PFSK-1 (cell line): ENCODE measurements around the gene TOX3. TPM values are rescaled to one million over a fixed set of nuclear protein-coding genes. Genes with fewer than 3 reads are reported as not detected.

Experiments used
- FOXP2 ChIP-seq: optimal IDR thresholded peaks from 2 replicates; pipeline ENCODE3; 2011; ENCODE audit warnings: borderline replicate concordance, control low read depth, inconsistent platforms; ENCODE audit not compliant: insufficient read depth; ENCODE audit errors: extremely low read length, extremely low read depth
- POLR2AphosphoS5 ChIP-seq: IDR thresholded peaks from 2 replicates; pipeline ENCODE4 v1.6.1; 2012; ENCODE audit warnings: low read depth, mild to moderate bottlenecking, control low read depth, low read length, moderate library complexity
- SIN3A ChIP-seq: IDR thresholded peaks from 2 replicates; pipeline ENCODE4 v1.6.1; 2012; ENCODE audit warnings: mild to moderate bottlenecking, low read length, moderate library complexity, borderline replicate concordance; ENCODE audit not compliant: insufficient read depth
- TAF1 ChIP-seq: IDR thresholded peaks from 2 replicates; pipeline ENCODE4 v1.6.1; 2012; ENCODE audit warnings: low read length, control low read depth, borderline replicate concordance; ENCODE audit not compliant: insufficient read depth
- polyA plus RNA-seq: library from polyadenylated mRNA; unstranded; fragments of >200 nt; gene quantifications from one replicate; pipeline ENCODE4 v1.2.1, GENCODE V29; 2012; ENCODE audit warnings: low read depth, missing spikeins; ENCODE audit not compliant: insufficient read length
- TF ChIP-seq, protein P1 (sequence below), 2 experiments: IDR thresholded peaks; 2 replicates each; pipeline versions ENCODE4 v1.6.1 to v1.8.0; 2011 to 2012; ENCODE audit warnings: low read depth in 2 of 2, low read length in 2 of 2, control low read depth in 1 of 2, inconsistent platforms in 1 of 2, mild to moderate bottlenecking in 1 of 2, moderate library complexity in 1 of 2; ENCODE audit not compliant: insufficient read depth in 1 of 2

The TOX3 gene
- polyA plus RNA-seq = 28.3 TPM

DNA sequence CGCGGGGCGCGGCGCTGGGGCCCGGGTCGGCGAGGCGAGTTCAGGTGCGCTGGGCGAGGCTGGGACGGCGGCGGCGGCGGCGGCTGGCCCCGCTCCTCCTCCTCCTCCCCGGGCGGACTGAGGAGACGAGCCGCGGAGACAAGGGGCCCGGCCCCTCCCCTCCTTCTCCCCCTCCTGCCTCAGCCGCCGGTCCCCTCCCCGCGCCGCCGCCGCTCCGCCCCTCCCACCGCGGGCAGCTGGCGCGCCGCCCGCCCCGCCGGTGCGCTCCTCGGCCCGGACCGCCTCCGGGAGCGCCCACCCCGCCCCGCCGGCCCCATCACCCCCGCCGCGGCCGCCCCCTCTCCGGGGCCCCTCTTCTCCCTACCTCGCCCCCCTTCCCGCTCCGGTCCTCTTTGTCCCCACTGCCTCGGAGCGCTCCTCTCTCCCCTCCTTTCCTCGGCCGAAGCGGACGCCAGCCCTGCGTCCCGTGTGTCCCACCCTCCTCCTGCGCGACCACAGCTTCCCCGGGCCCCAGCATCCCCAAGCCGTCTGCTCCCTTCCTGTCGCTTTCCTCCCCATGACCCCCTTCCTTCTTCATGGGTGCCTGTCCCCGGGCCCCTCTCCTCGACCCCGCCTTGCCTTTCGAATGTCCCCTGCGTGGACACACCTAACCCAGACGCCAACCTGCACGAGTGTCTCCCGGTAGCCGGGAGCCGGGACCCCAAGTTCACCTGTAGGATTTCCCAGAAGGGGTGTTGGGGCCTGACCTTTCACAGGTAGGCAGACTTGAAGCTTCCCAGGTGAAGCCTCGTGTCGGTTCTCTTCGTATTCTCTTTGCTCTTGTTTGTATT is at the start of gene TOX3:
Gene TOX3, minus strand, starts transcription at position 140 of the 830 bp plus-strand sequence. CDS start 420 bp downstream, outside the sequence.
- TF ChIP-seq POLR2AphosphoS5 = no peak
- TF ChIP-seq, protein P1, sequence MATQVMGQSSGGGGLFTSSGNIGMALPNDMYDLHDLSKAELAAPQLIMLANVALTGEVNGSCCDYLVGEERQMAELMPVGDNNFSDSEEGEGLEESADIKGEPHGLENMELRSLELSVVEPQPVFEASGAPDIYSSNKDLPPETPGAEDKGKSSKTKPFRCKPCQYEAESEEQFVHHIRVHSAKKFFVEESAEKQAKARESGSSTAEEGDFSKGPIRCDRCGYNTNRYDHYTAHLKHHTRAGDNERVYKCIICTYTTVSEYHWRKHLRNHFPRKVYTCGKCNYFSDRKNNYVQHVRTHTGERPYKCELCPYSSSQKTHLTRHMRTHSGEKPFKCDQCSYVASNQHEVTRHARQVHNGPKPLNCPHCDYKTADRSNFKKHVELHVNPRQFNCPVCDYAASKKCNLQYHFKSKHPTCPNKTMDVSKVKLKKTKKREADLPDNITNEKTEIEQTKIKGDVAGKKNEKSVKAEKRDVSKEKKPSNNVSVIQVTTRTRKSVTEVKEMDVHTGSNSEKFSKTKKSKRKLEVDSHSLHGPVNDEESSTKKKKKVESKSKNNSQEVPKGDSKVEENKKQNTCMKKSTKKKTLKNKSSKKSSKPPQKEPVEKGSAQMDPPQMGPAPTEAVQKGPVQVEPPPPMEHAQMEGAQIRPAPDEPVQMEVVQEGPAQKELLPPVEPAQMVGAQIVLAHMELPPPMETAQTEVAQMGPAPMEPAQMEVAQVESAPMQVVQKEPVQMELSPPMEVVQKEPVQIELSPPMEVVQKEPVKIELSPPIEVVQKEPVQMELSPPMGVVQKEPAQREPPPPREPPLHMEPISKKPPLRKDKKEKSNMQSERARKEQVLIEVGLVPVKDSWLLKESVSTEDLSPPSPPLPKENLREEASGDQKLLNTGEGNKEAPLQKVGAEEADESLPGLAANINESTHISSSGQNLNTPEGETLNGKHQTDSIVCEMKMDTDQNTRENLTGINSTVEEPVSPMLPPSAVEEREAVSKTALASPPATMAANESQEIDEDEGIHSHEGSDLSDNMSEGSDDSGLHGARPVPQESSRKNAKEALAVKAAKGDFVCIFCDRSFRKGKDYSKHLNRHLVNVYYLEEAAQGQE (IDR thresholded peaks at IDR 0.05; ENCODE audit: insufficient read depth in 1 of 2, low read depth in 2 of 2, low read length in 2 of 2) = no peak
- TF ChIP-seq FOXP2 = no peak
- TF ChIP-seq SIN3A = no peak
- no peak for TF ChIP-seq TAF1

DNA sequence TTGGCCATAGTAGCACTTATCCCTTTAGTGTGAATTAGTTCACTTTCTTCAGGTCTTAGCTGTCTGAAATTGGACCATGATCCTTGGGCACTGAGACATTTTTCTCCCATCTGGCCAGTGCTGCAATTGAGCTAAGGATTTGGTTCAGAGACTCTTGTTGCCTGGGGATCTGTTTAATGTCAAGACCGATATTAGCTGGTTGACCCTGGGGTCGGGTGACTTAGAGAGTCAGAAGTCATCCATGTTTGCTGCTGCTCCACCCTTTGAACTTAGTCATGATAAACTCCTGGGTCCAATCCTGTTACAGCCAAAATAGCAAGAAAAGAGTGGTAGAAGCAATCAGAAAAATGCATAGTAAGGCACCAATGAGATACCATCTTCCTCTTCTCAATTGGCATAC is 45.8 kb upstream of the TOX3 start:
- TF ChIP-seq, protein P1 (IDR thresholded peaks at IDR 0.05; ENCODE audit: insufficient read depth in 1 of 2, low read depth in 2 of 2, low read length in 2 of 2) = no peak
- TF ChIP-seq FOXP2 (no peak), SIN3A (no peak), TAF1 (no peak), POLR2AphosphoS5 (no peak)

DNA sequence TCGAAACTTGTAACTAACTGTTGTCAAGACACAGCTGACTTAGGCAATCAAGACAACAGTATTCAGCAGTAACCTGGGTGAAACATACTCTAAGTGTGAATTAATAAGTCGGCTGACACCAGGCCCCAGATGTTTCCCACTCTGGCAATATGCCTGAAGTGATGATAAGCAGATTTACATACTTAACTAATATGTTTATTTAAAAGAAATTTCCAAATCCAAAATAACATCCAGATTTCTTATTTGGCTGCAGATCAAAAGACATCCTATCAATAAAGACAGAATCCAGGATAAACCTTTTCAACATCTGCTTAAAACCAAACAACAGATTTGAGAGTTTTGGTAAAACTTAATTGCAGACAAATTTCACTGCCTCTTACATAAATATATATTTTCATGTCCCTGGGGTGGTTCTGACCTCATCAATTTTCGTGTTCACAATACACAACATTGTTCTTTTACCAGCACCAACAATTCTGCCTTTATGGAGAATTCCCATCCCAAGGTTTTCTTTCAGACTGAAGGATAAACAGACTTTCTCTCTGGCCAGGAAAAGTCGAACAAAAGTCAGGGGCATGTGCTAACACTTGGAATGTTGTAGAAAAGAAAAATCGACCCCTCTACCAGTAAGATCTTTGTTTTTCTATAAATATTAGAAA is 45.1 kb upstream of the TOX3 start:
- TF ChIP-seq TAF1 = no peak
- no peak for TF ChIP-seq FOXP2
- TF ChIP-seq POLR2AphosphoS5 = no peak
- TF ChIP-seq SIN3A = no peak
- TF ChIP-seq, protein P1 (IDR thresholded peaks at IDR 0.05; ENCODE audit: insufficient read depth in 1 of 2, low read depth in 2 of 2, low read length in 2 of 2) = no peak

DNA sequence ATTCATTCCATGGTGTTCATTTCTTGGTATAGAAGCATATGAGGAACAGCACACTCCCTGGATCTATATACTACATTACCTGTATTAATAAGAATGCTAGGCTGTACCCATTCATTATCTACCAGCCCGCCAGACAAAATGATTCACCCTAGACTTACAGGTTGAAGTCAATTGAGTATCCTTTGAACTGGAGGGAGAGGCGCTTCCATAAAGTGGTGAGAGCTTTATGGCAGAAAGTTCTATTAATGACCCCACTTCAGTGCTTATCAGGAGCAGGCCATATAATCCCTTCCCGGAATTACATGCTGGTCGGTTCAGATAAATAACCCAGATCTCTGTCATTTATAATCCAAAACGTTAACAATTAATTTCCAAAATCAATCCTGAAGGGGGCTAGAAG is 44.5 kb upstream of the TOX3 start:
- TF ChIP-seq FOXP2 (no peak), POLR2AphosphoS5 (no peak), SIN3A (no peak)

DNA sequence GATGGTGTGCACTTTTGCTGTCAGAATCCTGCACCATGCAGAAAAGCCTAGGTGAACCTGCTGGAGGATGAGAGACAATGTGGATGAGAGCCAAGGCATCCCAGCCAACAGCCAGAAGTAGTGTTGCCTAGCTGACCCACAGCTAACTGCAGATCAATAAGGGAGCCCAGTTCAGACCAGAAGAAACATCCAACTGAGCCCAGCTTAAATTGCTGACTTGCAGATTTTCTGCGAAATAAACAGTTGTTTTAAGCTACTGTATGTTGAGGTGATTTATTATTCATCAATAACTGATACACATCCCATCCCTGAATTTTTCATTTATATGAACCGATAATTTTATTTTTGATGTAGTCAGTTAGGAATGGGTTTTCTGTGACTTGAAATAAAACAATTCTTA is 39.2 kb upstream of the TOX3 start:
- TF ChIP-seq FOXP2 (no peak), SIN3A (no peak), POLR2AphosphoS5 (no peak), TAF1 (no peak)
- TF ChIP-seq, protein P1 (IDR thresholded peaks at IDR 0.05; ENCODE audit: insufficient read depth in 1 of 2, low read depth in 2 of 2, low read length in 2 of 2) = no peak
